ACHN (cell line): ENCODE results near the gene UNK.
"Not testable (repeated sequence)": the region's sequence is repeated elsewhere in the genome, so short reads cannot be mapped to it uniquely, and the experiment has no call there.

Source experiments
- DNase-seq: peaks from one replicate; pipeline ENCODE4 v3.0.0-alpha.2; 2015
- in situ Hi-C: cut with HindIII; loops from 2 replicates; pipeline ENCODE4 v1.10.0; 2017; ENCODE audit warnings: low sequenced_read_pairs, low pct_ligation_motif_present, low pct_unique_long_range_greater_than_20kb

The UNK gene

GRCh38 chr17:75853433-75853832, 68.8 kb downstream of the UNK start:
- in situ Hi-C loops, result no loop called here
- DNase-seq, result no peak

GRCh38 chr17:75854101-75854748, 69.6 kb downstream of the UNK start:
- DNase-seq, result peak; percentile 85
- in situ Hi-C loops, result no loop called here

GRCh38 chr17:75854881-75855309, 70.3 kb downstream of the UNK start:
- in situ Hi-C loops, result no loop called here

GRCh38 chr17:75855310-75856061, 70.9 kb downstream of the UNK start, which contains the start of gene WBP2:
WBP2 (minus strand) TSS chr17:75855335; CDS start chr17:75855297, 38 bp downstream.
- in situ Hi-C loops, result no loop called here
- DNase-seq, result peak; percentile 100

More at GRCh38 chr17:75854881-75855309, 70.3 kb downstream of the UNK start:
- DNase-seq, result no peak

GRCh38 chr17:75856062-75856756, 71.6 kb downstream of the UNK start:
- peak; percentile 50 for DNase-seq
- in situ Hi-C loops, result no loop called here

- in situ Hi-C loops, result not testable (repeated sequence)
Measured at GRCh38 chr17:75859358-75859757, 74.8 kb downstream of the UNK start.

GRCh38 chr17:75861927-75862317, 77.3 kb downstream of the UNK start:
- no peak for DNase-seq
- in situ Hi-C loops, result no loop called here

More at GRCh38 chr17:75859358-75859757, 74.8 kb downstream of the UNK start:
- DNase-seq, result not testable (repeated sequence)

GRCh38 chr17:75864448-75864871, 79.9 kb downstream of the UNK start:
- DNase-seq, result no peak

GRCh38 chr17:75864887-75865286, 80.3 kb downstream of the UNK start:
- in situ Hi-C loops, DNase-seq: not testable (repeated sequence)

More at GRCh38 chr17:75864448-75864871, 79.9 kb downstream of the UNK start:
- in situ Hi-C loops, result no loop called here

- in situ Hi-C loops, DNase-seq: not testable (repeated sequence)
Measured at GRCh38 chr17:75865404-75866188, 81.0 kb downstream of the UNK start.

- DNase-seq, result not testable (repeated sequence)
Measured at GRCh38 chr17:75868730-75869281, 84.2 kb downstream of the UNK start.

GRCh38 chr17:75869282-75870141, 84.9 kb downstream of the UNK start:
- in situ Hi-C loops, result no loop called here
- DNase-seq, result no peak

More at GRCh38 chr17:75868730-75869281, 84.2 kb downstream of the UNK start:
- in situ Hi-C loops, result not testable (repeated sequence)

GRCh38 chr17:75870228-75870627, 85.6 kb downstream of the UNK start:
- DNase-seq, in situ Hi-C loops: not testable (repeated sequence)

GRCh38 chr17:75872434-75873351, 88.1 kb downstream of the UNK start:
- in situ Hi-C loops, result no loop called here
- no peak for DNase-seq

GRCh38 chr17:75873587-75874322, 89.1 kb downstream of the UNK start:
- in situ Hi-C loops, result no loop called here
- DNase-seq, result no peak
